SK-N-MC (cell line): Measurements from ENCODE around the gene SLC4A9.

Experiments
- EZH2 ChIP-seq: fragments of 200-600 bp; sonication (generic); IDR thresholded peaks from one replicate; pipeline ENCODE4 v1.6.1; 2017; ENCODE audit warnings: antibody characterized with exemption
- FOXP2 ChIP-seq: optimal IDR thresholded peaks from 2 replicates; pipeline ENCODE3; 2011; ENCODE audit warnings: mild to moderate bottlenecking, moderate library complexity; ENCODE audit not compliant: insufficient read depth; ENCODE audit errors: extremely low read length, control extremely low read depth
- POLR2AphosphoS5 ChIP-seq: IDR thresholded peaks from 2 replicates; pipeline ENCODE4 v1.6.1; 2012; ENCODE audit warnings: mild to moderate bottlenecking, low read depth, low read length, borderline replicate concordance

- TF ChIP-seq POLR2AphosphoS5 (no peak), EZH2 (no peak), FOXP2 (no peak)
These were observed 20.4 kb upstream of the SLC4A9 start for GRCh38 chr5:140339636-140340035.
